ENCODE data around the gene C2CD4A. TPM values are rescaled to one million over a fixed set of nuclear protein-coding genes. Genes with fewer than 3 reads are reported as not detected.

The C2CD4A gene
- total RNA-seq, 2 donors from 2014 or later: 0.16 TPM; not detected in 1

DNA sequence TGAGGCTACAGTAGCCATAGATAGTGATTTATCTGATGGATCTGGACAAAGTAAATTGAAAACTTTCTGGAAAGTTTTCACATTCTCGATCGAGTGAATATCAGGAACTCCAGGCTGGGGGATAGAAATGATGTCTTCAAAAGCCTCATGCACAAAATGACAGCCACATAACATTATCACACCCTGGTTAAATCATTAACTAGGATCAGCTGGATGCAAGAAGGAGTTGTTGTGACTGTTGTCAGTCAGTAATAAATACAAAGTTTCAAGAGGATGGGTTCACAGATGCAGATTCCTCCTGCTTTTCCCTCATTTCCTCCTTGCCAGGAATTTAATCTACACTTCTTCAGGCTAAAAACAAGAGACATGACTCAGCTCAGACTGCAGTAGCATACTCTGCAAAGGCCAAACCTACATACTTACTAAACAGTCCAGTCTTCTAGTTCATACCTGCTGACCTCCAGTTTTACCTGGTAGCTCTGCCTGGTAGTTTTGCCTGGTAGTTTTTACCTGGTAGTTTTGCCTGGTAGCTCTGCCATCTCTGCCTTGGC, 40.9 kb downstream of the C2CD4A start:
- no peak for DNase-seq (ENCODE audit: low spot score)
- H3K9me3 ChIP-seq: no peaks in the 10 kb centered on the region
- TF ChIP-seq, protein P1, sequence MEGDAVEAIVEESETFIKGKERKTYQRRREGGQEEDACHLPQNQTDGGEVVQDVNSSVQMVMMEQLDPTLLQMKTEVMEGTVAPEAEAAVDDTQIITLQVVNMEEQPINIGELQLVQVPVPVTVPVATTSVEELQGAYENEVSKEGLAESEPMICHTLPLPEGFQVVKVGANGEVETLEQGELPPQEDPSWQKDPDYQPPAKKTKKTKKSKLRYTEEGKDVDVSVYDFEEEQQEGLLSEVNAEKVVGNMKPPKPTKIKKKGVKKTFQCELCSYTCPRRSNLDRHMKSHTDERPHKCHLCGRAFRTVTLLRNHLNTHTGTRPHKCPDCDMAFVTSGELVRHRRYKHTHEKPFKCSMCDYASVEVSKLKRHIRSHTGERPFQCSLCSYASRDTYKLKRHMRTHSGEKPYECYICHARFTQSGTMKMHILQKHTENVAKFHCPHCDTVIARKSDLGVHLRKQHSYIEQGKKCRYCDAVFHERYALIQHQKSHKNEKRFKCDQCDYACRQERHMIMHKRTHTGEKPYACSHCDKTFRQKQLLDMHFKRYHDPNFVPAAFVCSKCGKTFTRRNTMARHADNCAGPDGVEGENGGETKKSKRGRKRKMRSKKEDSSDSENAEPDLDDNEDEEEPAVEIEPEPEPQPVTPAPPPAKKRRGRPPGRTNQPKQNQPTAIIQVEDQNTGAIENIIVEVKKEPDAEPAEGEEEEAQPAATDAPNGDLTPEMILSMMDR (IDR thresholded peaks at IDR 0.05): no peak
- no peak overlapping the region for H3K4me3 ChIP-seq
- no peaks in the 10 kb centered on the region for H3K36me3 ChIP-seq
- H3K4me1 ChIP-seq: no peaks in the 10 kb centered on the region
- H3K27ac ChIP-seq: no peak overlapping the region
- no peaks in the 10 kb centered on the region for H3K27me3 ChIP-seq

DNA sequence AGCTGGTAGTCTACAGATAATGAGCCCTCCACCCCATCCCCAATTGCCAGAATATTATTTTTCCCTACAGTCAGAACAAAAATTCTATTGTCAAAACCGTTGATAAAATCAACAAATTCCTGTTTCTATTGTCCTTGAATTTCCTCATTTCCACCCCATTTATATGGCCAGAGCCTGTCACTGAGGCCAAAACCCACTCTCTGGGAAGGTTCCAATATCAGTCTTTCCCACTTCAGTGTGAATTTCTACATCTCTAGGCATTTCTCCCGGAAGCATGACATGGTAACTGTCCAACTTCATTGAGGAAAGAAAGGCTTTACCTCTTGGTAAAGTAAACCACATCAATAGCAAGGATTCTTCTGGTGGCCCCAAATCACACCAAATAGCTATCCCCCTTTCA, 41.6 kb downstream of the C2CD4A start:
- Histone ChIP-seq H3K36me3 (no peaks in the 10 kb centered on the region), H3K27ac (no peak overlapping the region), H3K4me3 (no peak overlapping the region), H3K27me3 (no peaks in the 10 kb centered on the region), H3K4me1 (no peaks in the 10 kb centered on the region), H3K9me3 (no peaks in the 10 kb centered on the region)
- DNase-seq (ENCODE audit: low spot score): no peak
- TF ChIP-seq, protein P1 (IDR thresholded peaks at IDR 0.05): no peak

DNA sequence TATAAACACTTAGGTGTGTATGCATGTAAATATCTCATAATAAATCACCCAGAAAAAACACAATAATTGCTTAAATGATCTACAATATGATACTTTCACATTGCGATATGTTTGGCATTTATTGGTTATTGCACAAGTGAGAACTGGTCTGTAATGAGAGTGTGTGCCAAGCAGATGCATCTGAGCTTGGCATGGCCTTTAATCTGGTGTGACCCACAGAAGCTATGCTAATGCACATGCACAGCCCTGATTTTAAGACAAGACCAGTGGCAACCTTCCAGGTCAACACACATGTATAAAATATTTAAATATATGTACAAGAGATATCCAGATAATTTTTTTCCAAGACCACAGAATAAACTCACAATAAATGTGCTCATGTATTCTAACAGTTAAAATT, 42.7 kb downstream of the C2CD4A start:
- H3K27ac ChIP-seq: no peak overlapping the region
- H3K4me3 ChIP-seq: no peak overlapping the region
- H3K9me3 ChIP-seq: no peaks in the 10 kb centered on the region
- H3K27me3 ChIP-seq: no peaks in the 10 kb centered on the region
- DNase-seq (ENCODE audit: low spot score): no peak
- TF ChIP-seq, protein P1 (IDR thresholded peaks at IDR 0.05): no peak
- no peaks in the 10 kb centered on the region for H3K36me3 ChIP-seq
- no peaks in the 10 kb centered on the region for H3K4me1 ChIP-seq

DNA sequence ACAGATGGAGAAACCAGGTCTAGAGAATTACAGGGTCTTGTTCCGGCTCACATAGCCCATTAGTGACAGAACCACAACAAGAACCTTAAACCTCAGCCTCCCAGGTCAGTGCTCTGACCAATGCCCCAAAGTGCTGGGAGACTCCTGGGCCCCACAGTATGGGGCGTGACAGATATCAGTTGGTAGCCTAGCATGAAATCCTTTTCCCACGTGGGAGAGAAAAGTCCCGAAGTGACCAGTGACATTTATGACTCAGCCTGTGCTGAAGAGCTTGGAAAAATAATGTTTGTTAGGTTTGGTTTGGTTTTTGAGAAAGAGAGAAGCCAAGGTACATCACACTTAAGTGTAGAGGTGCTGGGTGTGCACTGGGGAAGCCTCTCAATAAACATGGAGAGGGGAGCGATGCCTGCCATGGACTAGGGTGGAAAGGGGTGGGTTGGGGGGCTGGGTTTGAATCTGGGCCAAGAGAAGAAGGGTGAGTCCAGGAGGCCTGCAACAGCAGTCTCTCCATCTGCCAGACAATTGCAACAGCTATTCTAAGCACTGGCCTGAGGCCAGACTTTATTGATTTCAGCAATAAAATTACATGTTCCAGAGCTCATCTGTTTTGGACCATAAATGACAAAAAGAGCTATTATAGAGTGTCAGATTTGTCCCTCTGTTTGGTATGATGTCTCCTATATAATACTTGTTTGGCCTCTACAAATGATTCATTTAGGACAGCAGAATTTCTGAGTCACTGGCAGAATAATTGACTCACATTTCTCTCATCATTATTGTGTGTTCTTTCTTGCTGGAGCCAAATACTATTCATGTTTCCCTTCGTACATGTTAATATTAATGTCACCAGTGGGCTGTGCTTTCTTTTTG, 43.4 kb downstream of the C2CD4A start:
- no peaks in the 10 kb centered on the region for H3K9me3 ChIP-seq
- no peaks in the 10 kb centered on the region for H3K4me1 ChIP-seq
- no peak overlapping the region for H3K4me3 ChIP-seq
- peak overlapping the region in 1 of 2 donors; percentile 48 for H3K27ac ChIP-seq
- H3K27me3 ChIP-seq: no peaks in the 10 kb centered on the region
- DNase-seq (ENCODE audit: low spot score): no peak
- TF ChIP-seq, protein P1 (IDR thresholded peaks at IDR 0.05): no peak
- H3K36me3 ChIP-seq: no peaks in the 10 kb centered on the region

DNA sequence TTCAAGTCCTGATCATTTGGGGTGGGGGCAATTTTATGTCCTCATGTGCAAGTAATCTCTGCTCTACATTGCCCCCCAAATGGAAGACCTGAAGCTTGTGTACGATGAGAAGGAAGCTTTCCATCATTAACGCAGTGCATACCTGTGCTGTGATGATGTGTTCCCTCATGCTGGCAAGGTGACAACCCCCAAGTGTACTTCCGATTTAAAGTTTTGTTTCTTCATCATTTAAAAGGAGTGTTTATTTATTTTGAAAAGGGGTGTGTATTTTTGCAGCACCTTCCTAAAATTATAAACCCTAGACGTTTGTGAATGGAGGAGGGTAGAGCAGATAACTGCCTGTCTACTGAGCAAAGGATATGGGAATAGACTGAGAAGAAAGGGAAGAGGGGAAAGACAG, 45.3 kb downstream of the C2CD4A start:
- TF ChIP-seq, protein P1 (IDR thresholded peaks at IDR 0.05): no peak
- no peaks in the 10 kb centered on the region for H3K4me1 ChIP-seq
- H3K27ac ChIP-seq: no peak overlapping the region
- H3K27me3 ChIP-seq: no peaks in the 10 kb centered on the region
- H3K36me3 ChIP-seq: no peaks in the 10 kb centered on the region
- no peak overlapping the region for H3K4me3 ChIP-seq
- DNase-seq (ENCODE audit: low spot score): no peak
- no peaks in the 10 kb centered on the region for H3K9me3 ChIP-seq

Measured in right atrium auricular region (tissue), 2 donors.